PC-9 (cell line): ENCODE data around the gene ZBTB7C. TPM values are rescaled to one million over a fixed set of nuclear protein-coding genes. Genes with fewer than 3 reads are reported as not detected.

Source experiments
- BruUV-seq: library from RNA; stranded (reverse); fragments of 400-500 nt; replicated peaks from 2 replicates; lab custom pipeline; 2021; lab: Mats Ljungman, UMichigan
- CTCF ChIA-PET: fragments of 300-600 bp; sonication (Branson Sonifier 250); formaldehyde crosslinking; loops from one replicate; lab custom pipeline; 2022; ENCODE audit warnings: antibody characterized with exemption; lab: Charles Lee
- POLR2A ChIA-PET: fragments of 300-600 bp; sonication (Branson Sonifier 250); formaldehyde crosslinking; loops from one replicate; lab custom pipeline; 2022; ENCODE audit warnings: antibody characterized with exemption; ENCODE audit not compliant: unreplicated experiment; lab: Charles Lee
- DNase-seq, 2 experiments: peaks; one replicate each; pipeline versions ENCODE4 v3.0.0 to v3.0.0-alpha.2; 2015 to 2022; ENCODE audit warnings: mixed read lengths in 1 of 2
- H2AFZ ChIP-seq: fragments of 200-600 bp; sonication (generic); 2 replicates; pipeline ENCODE4 v1.8.1; 2017; ENCODE audit warnings: antibody characterized with exemption
- H3F3A ChIP-seq: fragments of 200-600 bp; sonication (generic); 2 replicates; pipeline ENCODE4 v1.8.1; 2017; ENCODE audit warnings: antibody characterized with exemption, mild to moderate bottlenecking, low read depth; ENCODE audit not compliant: insufficient read depth
- H3K27ac ChIP-seq: fragments of 200-600 bp; sonication (generic); 2 replicates; pipeline ENCODE4 v1.6.1; 2016; ENCODE audit warnings: mixed run types
- H3K27me3 ChIP-seq: fragments of 200-600 bp; sonication (generic); 2 replicates; pipeline ENCODE4 v1.6.1; 2016; ENCODE audit warnings: low read depth, mixed run types; ENCODE audit not compliant: insufficient read depth
- H3K36me3 ChIP-seq: fragments of 200-600 bp; sonication (generic); 2 replicates; pipeline ENCODE4 v1.6.1; 2016; ENCODE audit warnings: low read depth, mixed run types
- H3K4me1 ChIP-seq: fragments of 200-600 bp; sonication (generic); replicated peaks from 2 replicates; pipeline ENCODE4 v1.6.1; 2016; ENCODE audit warnings: mixed run types; ENCODE audit not compliant: insufficient read depth
- H3K4me2 ChIP-seq: fragments of 200-600 bp; sonication (generic); 2 replicates; pipeline ENCODE4 v1.6.1; 2017; ENCODE audit warnings: mixed run types
- H3K4me3 ChIP-seq: fragments of 200-600 bp; sonication (generic); 2 replicates; pipeline ENCODE4 v1.6.1; 2016; ENCODE audit warnings: mixed run types
- H3K79me2 ChIP-seq: fragments of 200-600 bp; sonication (generic); 2 replicates; pipeline ENCODE4 v1.6.1; 2017; ENCODE audit warnings: low read depth, mixed run types
- H3K9me2 ChIP-seq: fragments of 200-600 bp; sonication (generic); 2 replicates; pipeline ENCODE4 v1.8.1; 2017; ENCODE audit warnings: mild to moderate bottlenecking; ENCODE audit not compliant: insufficient read depth
- H3K9me3 ChIP-seq: fragments of 200-600 bp; sonication (generic); 2 replicates; pipeline ENCODE4 v1.8.1; 2016; ENCODE audit warnings: low read depth; ENCODE audit not compliant: insufficient read depth
- H4K20me1 ChIP-seq: fragments of 200-600 bp; sonication (generic); 2 replicates; pipeline ENCODE4 v1.8.1; 2017; ENCODE audit not compliant: insufficient read depth
- EZH2 ChIP-seq: fragments of 200-600 bp; sonication (generic); IDR thresholded peaks from 2 replicates; pipeline ENCODE4 v1.8.0; 2017; ENCODE audit warnings: antibody characterized with exemption, low read depth
- intact Hi-C: fragments of 100-400 bp; cut with micrococcal nuclease; formaldehyde crosslinking; loops from one replicate; pipeline ENCODE4 v1.10.0; 2022; ENCODE audit not compliant: unreplicated experiment
- total RNA-seq: library from RNA; stranded (reverse); gene quantifications from 2 replicates; pipeline ENCODE4 v1.2.3, GENCODE V29; 2021
- TF ChIP-seq, protein P1 (sequence below): fragments of 200-600 bp; sonication (generic); conservative IDR thresholded peaks from 2 replicates; pipeline ENCODE4 v1.6.1; 2017; ENCODE audit warnings: mixed run types, antibody characterized with exemption, mild to moderate bottlenecking, moderate library complexity

The ZBTB7C gene
- total RNA-seq, 1 experiment from 2014 or later = not detected

- ChIA-PET POLR2A (no interaction called here), CTCF (no interaction called here)
- Histone ChIP-seq H4K20me1 (no peaks in the 10 kb centered on the region), H2AFZ (no peak overlapping the region), H3K4me2 (no peak overlapping the region), H3K27ac (no peak overlapping the region), H3K27me3 (peaks cover 11% of the 10 kb centered on the region; the same call in 1 of the 2 replicates), H3K9me2 (no peaks in the 10 kb centered on the region), H3K4me1 (peaks cover 4% of the 10 kb centered on the region; the same call in 1 of the 2 replicates), H3K9me3 (no peaks in the 10 kb centered on the region), H3K36me3 (no peaks in the 10 kb centered on the region), H3K4me3 (no peak overlapping the region), H3F3A (no peaks in the 10 kb centered on the region), H3K79me2 (no peaks in the 10 kb centered on the region)
- intact Hi-C loops = no loop called here
- TF ChIP-seq EZH2 = no peak
- TF ChIP-seq, protein P1, sequence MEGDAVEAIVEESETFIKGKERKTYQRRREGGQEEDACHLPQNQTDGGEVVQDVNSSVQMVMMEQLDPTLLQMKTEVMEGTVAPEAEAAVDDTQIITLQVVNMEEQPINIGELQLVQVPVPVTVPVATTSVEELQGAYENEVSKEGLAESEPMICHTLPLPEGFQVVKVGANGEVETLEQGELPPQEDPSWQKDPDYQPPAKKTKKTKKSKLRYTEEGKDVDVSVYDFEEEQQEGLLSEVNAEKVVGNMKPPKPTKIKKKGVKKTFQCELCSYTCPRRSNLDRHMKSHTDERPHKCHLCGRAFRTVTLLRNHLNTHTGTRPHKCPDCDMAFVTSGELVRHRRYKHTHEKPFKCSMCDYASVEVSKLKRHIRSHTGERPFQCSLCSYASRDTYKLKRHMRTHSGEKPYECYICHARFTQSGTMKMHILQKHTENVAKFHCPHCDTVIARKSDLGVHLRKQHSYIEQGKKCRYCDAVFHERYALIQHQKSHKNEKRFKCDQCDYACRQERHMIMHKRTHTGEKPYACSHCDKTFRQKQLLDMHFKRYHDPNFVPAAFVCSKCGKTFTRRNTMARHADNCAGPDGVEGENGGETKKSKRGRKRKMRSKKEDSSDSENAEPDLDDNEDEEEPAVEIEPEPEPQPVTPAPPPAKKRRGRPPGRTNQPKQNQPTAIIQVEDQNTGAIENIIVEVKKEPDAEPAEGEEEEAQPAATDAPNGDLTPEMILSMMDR = no peak
- DNase-seq = no peak
- no TSS peak for BruUV-seq
These were observed 227.3 kb downstream of the ZBTB7C start for GRCh38 chr18:48181857-48182256.

DNA sequence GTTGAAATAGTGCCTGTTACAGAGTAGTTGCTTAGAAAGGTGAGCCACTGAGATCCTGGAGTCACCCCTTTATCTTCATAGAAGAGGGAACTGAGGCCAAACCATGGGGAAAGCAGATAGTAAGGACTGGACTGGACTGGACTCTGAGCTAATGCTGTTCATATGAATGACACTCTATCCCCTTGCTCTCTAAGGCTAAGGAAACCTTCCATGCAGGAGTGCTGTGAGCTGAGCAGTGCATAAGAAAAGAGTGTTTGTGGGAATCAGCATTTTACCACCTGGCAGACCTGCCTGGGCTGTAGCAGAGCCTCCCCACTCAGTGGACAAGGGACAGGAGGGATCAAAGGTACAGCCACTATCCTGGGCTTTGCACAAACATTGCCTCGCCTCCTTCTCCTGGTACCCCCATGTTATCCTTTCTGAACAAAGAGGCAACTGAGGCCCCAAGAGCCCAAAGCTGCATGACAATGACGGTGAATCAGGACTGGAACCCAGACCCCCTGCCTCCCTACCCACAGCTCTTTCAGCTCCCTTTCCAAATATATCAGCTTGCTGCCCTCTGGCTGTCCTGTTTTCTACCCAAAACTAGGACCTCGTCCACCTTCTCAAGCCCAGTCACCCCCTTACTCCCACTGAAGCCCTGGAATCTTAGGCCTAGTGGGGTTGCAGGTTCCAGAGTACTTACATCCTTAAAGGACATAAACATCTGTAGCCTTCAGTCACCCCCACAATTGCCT lies 227.9 kb downstream of the ZBTB7C start:
- Histone ChIP-seq H3K4me3 (no peak overlapping the region), H3K9me2 (no peaks in the 10 kb centered on the region), H3K4me2 (no peak overlapping the region), H3K27me3 (peaks cover 11% of the 10 kb centered on the region; the same call in 1 of the 2 replicates), H2AFZ (no peak overlapping the region), H3K79me2 (no peaks in the 10 kb centered on the region), H3F3A (no peaks in the 10 kb centered on the region), H3K36me3 (no peaks in the 10 kb centered on the region), H3K4me1 (peaks cover 3% of the 10 kb centered on the region; the same call in 1 of the 2 replicates), H4K20me1 (no peaks in the 10 kb centered on the region), H3K27ac (no peak overlapping the region), H3K9me3 (no peaks in the 10 kb centered on the region)
- intact Hi-C loops = no loop called here
- CTCF ChIA-PET = no interaction called here
- DNase-seq = no peak
- TF ChIP-seq, protein P1 = no peak
- no peak for TF ChIP-seq EZH2
- BruUV-seq = no TSS peak
- POLR2A ChIA-PET = no interaction called here

DNA sequence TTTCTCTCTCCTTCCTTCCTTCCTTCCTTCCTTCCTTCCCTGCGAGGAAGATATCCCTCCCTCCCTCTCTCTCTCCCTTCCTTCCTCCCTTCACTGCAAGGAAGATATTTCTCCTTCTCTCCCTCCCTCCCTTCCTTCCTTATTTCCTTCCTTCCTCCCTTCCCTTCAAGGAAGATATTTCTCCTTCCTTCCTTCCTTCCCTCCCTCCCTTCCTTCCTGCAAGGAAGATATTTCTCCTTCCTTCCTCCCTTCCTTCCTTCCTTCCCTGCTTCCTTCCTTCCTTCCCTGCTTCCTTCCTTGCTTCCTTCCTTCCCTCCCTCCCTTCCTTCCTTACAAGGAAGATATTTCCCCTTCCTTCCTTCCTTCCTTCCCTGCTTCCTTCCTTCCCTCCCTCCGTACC lies 229.5 kb downstream of the ZBTB7C start:
- intact Hi-C loops = no loop called here
- H3K9me3 ChIP-seq = no peaks in the 10 kb centered on the region
- POLR2A ChIA-PET = no interaction called here
- no peaks in the 10 kb centered on the region for H3K9me2 ChIP-seq
- H3K4me3 ChIP-seq = no peak overlapping the region
- BruUV-seq = no TSS peak
- H3F3A ChIP-seq = no peaks in the 10 kb centered on the region
- DNase-seq = no peak
- H3K27me3 ChIP-seq = peaks cover 11% of the 10 kb centered on the region; the same call in 1 of the 2 replicates
- H3K4me1 ChIP-seq = no peaks in the 10 kb centered on the region
- CTCF ChIA-PET = no interaction called here
- no peak overlapping the region for H2AFZ ChIP-seq
- no peak overlapping the region for H3K27ac ChIP-seq
- no peaks in the 10 kb centered on the region for H3K36me3 ChIP-seq
- no peaks in the 10 kb centered on the region for H4K20me1 ChIP-seq
- no peak overlapping the region for H3K4me2 ChIP-seq
- no peaks in the 10 kb centered on the region for H3K79me2 ChIP-seq
- TF ChIP-seq EZH2 = no peak
- TF ChIP-seq, protein P1 = no peak
